MM.1S (cell line): ENCODE results near the gene LMNA.

Experiments used
- DNase-seq: peaks from one replicate; pipeline ENCODE4 v3.0.0-alpha.2; 2015
- H2AFZ ChIP-seq: fragments of 300-600 bp; sonication (generic); 2 replicates; pipeline ENCODE4 v1.6.0; 2016; ENCODE audit warnings: antibody characterized with exemption, low read length
- H3F3A ChIP-seq: fragments of 300-600 bp; sonication (generic); 2 replicates; pipeline ENCODE4 v1.6.1; 2016; ENCODE audit warnings: mild to moderate bottlenecking, antibody characterized with exemption, low read length, moderate library complexity, mixed read lengths; ENCODE audit not compliant: insufficient read depth
- H3K27ac ChIP-seq: fragments of 300-600 bp; sonication (generic); 2 replicates; pipeline ENCODE4 v1.5.1; 2016; ENCODE audit warnings: mild to moderate bottlenecking, low read length
- H3K27me3 ChIP-seq: fragments of 300-600 bp; sonication (generic); replicated peaks from 2 replicates; pipeline ENCODE4 v1.6.0; 2016; ENCODE audit warnings: low read length; ENCODE audit not compliant: insufficient read depth
- H3K36me3 ChIP-seq: fragments of 300-600 bp; sonication (generic); replicated peaks from 2 replicates; pipeline ENCODE4 v1.6.1; 2016; ENCODE audit warnings: mild to moderate bottlenecking, low read length, mixed read lengths; ENCODE audit not compliant: insufficient read depth
- H3K4me1 ChIP-seq: fragments of 300-600 bp; sonication (generic); 2 replicates; pipeline ENCODE4 v1.6.1; 2016; ENCODE audit warnings: low read length, mixed read lengths
- H3K4me2 ChIP-seq: fragments of 300-600 bp; sonication (generic); 2 replicates; pipeline ENCODE4 v1.6.0; 2016; ENCODE audit warnings: low read depth, low read length
- H3K4me3 ChIP-seq: fragments of 300-600 bp; sonication (generic); 2 replicates; pipeline ENCODE4 v1.5.1; 2016; ENCODE audit warnings: low read length, mixed read lengths
- H3K79me2 ChIP-seq: fragments of 300-600 bp; sonication (generic); 2 replicates; pipeline ENCODE4 v1.6.1; 2016; ENCODE audit warnings: mixed run types, low read length, mixed read lengths
- H3K9ac ChIP-seq: fragments of 300-600 bp; sonication (generic); 2 replicates; pipeline ENCODE4 v1.6.1; 2016; ENCODE audit warnings: low read length, mixed read lengths
- H3K9me2 ChIP-seq: fragments of 300-600 bp; sonication (generic); replicated peaks from 2 replicates; pipeline ENCODE4 v1.6.1; 2016; ENCODE audit warnings: mild to moderate bottlenecking, low read length, mixed read lengths; ENCODE audit not compliant: insufficient read depth
- H3K9me3 ChIP-seq: fragments of 300-600 bp; sonication (generic); replicated peaks from 2 replicates; pipeline ENCODE4 v1.6.1; 2016; ENCODE audit warnings: mild to moderate bottlenecking, low read length, mixed read lengths; ENCODE audit not compliant: insufficient read depth
- H4K20me1 ChIP-seq: fragments of 300-600 bp; sonication (generic); 2 replicates; pipeline ENCODE4 v1.6.1; 2016; ENCODE audit warnings: mild to moderate bottlenecking, low read length, moderate library complexity, mixed read lengths; ENCODE audit not compliant: insufficient read depth
- CTCF ChIP-seq: fragments of 300-600 bp; sonication (generic); IDR thresholded peaks from 2 replicates; pipeline ENCODE4 v1.5.1; 2016; ENCODE audit warnings: antibody characterized with exemption, low read length, mixed read lengths
- EZH2 ChIP-seq: fragments of 300-600 bp; sonication (generic); optimal IDR thresholded peaks from 2 replicates; pipeline ENCODE3; 2017; ENCODE audit warnings: low read depth, mild to moderate bottlenecking, antibody characterized with exemption, low read length, mixed read lengths
- EZH2phosphoT487 ChIP-seq: fragments of 300-600 bp; sonication (generic); IDR thresholded peaks from 2 replicates; pipeline ENCODE4 v1.6.1; 2018; ENCODE audit warnings: antibody characterized with exemption, low read length

LMNA gene

GRCh38 chr1:156086256-156086662 lies 28.3 kb upstream of the LMNA start:
- H2AFZ ChIP-seq = no peak overlapping the region
- TF ChIP-seq CTCF (no peak), EZH2phosphoT487 (no peak), EZH2 (no peak)
- H3K9ac ChIP-seq = no peak overlapping the region
- no peak overlapping the region for H3K4me3 ChIP-seq
- no peaks in the 10 kb centered on the region for H3F3A ChIP-seq
- H3K79me2 ChIP-seq = no peaks in the 10 kb centered on the region
- H4K20me1 ChIP-seq = no peaks in the 10 kb centered on the region
- H3K4me2 ChIP-seq = no peak overlapping the region
- no peaks in the 10 kb centered on the region for H3K9me3 ChIP-seq
- no peak for DNase-seq
- peaks cover 21% of the 10 kb centered on the region for H3K27me3 ChIP-seq
- H3K36me3 ChIP-seq = no peaks in the 10 kb centered on the region
- no peak overlapping the region for H3K27ac ChIP-seq
- no peaks in the 10 kb centered on the region for H3K9me2 ChIP-seq
- peaks cover 16% of the 10 kb centered on the region for H3K4me1 ChIP-seq

- Histone ChIP-seq H3F3A (no peaks in the 10 kb centered on the region), H3K4me3 (no peak overlapping the region), H3K79me2 (no peaks in the 10 kb centered on the region), H3K9me3 (no peaks in the 10 kb centered on the region), H3K4me2 (0 out of 2 replicates have a peak overlapping the region, but pooled peaks have one; percentile 3), H3K4me1 (peaks cover 11% of the 10 kb centered on the region; the same call in 1 of the 2 replicates), H3K27ac (no peak overlapping the region), H4K20me1 (no peaks in the 10 kb centered on the region), H3K27me3 (no peaks in the 10 kb centered on the region), H3K36me3 (no peaks in the 10 kb centered on the region), H2AFZ (no peak overlapping the region), H3K9ac (no peak overlapping the region), H3K9me2 (no peaks in the 10 kb centered on the region)
- TF ChIP-seq EZH2 (no peak), CTCF (no peak), EZH2phosphoT487 (no peak)
- no peak for DNase-seq
Measured at GRCh38 chr1:156089704-156090103, 24.8 kb upstream of the LMNA start.

GRCh38 chr1:156090138-156090839 lies 24.2 kb upstream of the LMNA start:
- H3K4me2 ChIP-seq = 0 out of 2 replicates have a peak overlapping the region, but pooled peaks have one; percentile 3

More at GRCh38 chr1:156090138-156090839, 24.2 kb upstream of the LMNA start:
- Histone ChIP-seq H3K4me1 (peaks cover 11% of the 10 kb centered on the region; the same call in 1 of the 2 replicates), H3K27ac (no peak overlapping the region), H3K36me3 (no peaks in the 10 kb centered on the region), H3K9ac (no peak overlapping the region), H2AFZ (no peak overlapping the region; the same call in 1 of the 2 replicates), H3F3A (no peaks in the 10 kb centered on the region), H3K27me3 (no peaks in the 10 kb centered on the region), H3K9me2 (no peaks in the 10 kb centered on the region), H3K9me3 (no peaks in the 10 kb centered on the region), H4K20me1 (no peaks in the 10 kb centered on the region), H3K79me2 (no peaks in the 10 kb centered on the region), H3K4me3 (no peak overlapping the region)
- no peak for DNase-seq
- TF ChIP-seq EZH2phosphoT487 (no peak), CTCF (no peak), EZH2 (no peak)
